ENCODE measurements around the gene SMYD5. TPM values are rescaled to one million over a fixed set of nuclear protein-coding genes. Genes with fewer than 3 reads are reported as not detected.

Gene SMYD5
- total RNA-seq, 2 donors from 2014 or later = 10.1 to 19.4 TPM

DNA sequence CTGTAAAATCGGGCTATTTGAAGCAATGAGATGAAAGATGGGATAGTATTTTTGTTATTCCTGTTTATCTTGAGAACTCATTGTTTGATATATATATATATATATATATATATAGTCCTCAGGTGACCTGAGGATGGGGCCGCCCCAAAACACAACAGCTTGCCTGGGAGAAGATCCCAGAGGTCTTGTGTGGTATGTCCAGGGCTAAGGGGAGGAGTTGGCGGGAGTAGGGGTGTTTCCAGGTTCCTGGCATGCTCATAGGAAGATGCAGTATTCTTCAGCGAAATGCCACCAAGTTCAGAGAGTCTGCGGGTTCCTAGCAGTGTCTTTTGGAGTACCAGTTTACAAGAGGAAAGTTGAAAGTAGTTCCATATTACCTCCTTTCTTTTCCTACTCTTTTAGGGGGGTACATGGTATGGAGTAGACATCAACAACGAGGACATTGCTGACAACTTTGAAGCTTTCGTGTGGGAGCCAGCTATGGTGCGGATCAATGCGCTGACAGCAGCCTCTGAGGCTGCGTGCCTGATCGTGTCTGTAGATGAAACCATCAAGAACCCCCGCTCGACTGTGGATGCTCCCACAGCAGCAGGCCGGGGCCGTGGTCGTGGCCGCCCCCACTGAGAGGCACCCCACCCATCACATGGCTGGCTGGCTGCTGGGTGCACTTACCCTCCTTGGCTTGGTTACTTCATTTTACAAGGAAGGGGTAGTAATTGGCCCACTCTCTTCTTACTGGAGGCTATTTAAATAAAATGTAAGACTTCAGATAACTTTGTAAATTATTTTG, 38.4 kb downstream of the SMYD5 start:
- no peak for ATAC-seq
- TF ChIP-seq, protein P1, sequence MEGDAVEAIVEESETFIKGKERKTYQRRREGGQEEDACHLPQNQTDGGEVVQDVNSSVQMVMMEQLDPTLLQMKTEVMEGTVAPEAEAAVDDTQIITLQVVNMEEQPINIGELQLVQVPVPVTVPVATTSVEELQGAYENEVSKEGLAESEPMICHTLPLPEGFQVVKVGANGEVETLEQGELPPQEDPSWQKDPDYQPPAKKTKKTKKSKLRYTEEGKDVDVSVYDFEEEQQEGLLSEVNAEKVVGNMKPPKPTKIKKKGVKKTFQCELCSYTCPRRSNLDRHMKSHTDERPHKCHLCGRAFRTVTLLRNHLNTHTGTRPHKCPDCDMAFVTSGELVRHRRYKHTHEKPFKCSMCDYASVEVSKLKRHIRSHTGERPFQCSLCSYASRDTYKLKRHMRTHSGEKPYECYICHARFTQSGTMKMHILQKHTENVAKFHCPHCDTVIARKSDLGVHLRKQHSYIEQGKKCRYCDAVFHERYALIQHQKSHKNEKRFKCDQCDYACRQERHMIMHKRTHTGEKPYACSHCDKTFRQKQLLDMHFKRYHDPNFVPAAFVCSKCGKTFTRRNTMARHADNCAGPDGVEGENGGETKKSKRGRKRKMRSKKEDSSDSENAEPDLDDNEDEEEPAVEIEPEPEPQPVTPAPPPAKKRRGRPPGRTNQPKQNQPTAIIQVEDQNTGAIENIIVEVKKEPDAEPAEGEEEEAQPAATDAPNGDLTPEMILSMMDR (IDR thresholded peaks at IDR 0.05) = no peak
- TF ChIP-seq POLR2A (IDR thresholded peaks at IDR 0.05) = no peak
- WGBS, 2 donors = 92 to 94% methylated on average over 14 to 17 of the region's 17 CpGs

DNA sequence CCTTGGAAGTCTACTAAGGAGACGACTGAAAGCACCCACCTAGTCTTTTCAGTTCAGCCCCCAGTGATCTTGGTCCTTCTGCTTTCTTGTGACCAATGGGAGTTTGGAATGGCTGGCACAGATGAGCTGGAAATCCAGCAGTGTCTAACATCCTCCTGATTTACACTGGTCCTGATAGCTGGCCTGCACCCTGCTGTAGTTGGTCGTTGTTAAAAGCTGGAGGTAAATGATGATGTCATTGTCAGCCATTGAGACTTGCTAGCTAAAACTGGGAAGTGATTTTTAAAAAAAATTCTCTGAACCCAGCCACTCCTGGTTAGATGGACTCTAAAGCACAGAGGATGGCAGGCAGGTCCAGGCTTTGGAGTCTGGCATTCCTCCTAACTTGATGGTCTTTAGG, 39.4 kb downstream of the SMYD5 start:
- ATAC-seq = no peak
- TF ChIP-seq, protein P1 (IDR thresholded peaks at IDR 0.05) = no peak
- TF ChIP-seq POLR2A (IDR thresholded peaks at IDR 0.05) = no peak
- Histone ChIP-seq H3K4me3 (no peak overlapping the region), H3K27ac (no peak overlapping the region), H3K36me3 (replicated peaks in 1 of 2; ENCODE audit: insufficient read depth in 1 of 2, low read depth in 2 of 2) (peaks cover 0 to 21% of the 10 kb centered on the region in 2 donors), H3K27me3 (no peaks in the 10 kb centered on the region), H3K4me1 (peaks cover 17% of the 10 kb centered on the region), H3K9me3 (no peaks in the 10 kb centered on the region)
- 62 to 67% methylated on average over 2 of the region's 2 CpGs for WGBS, 2 donors
- no peak for DNase-seq
- intact Hi-C loops (cut with DNase I) = no loop called here

More for the DNA sequence above, 38.4 kb downstream of the SMYD5 start:
- no peak overlapping the region for H3K27ac ChIP-seq
- H3K36me3 ChIP-seq (replicated peaks in 1 of 2; ENCODE audit: insufficient read depth in 1 of 2, low read depth in 2 of 2) = peaks cover 0 to 23% of the 10 kb centered on the region in 2 donors
- H3K9me3 ChIP-seq = no peaks in the 10 kb centered on the region
- peaks cover 17% of the 10 kb centered on the region for H3K4me1 ChIP-seq
- H3K27me3 ChIP-seq = no peaks in the 10 kb centered on the region
- H3K4me3 ChIP-seq = no peak overlapping the region
- intact Hi-C loops (cut with DNase I) = no loop called here
- no peak for DNase-seq

DNA sequence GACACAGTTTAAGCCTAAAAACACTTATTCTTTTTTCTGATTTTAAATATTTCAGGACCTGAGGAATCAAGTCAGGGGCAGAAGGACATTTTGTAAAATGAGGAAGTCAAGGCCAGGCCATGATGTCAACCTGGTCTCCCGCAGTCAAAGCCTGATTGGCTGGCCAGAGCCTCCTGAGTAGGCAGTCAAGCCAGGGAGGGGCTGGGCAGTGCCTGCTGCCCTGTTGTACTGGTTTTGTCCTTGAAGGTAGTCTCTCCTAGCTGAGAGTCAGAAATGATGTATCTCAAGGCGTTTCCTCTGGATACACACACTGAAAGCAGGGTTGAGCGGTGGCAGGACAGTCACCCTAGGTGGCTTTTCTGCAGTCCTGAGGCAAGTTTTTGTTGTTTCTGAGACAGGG, 39.9 kb downstream of the SMYD5 start:
- no peak for ATAC-seq
- peaks cover 0 to 17% of the 10 kb centered on the region in 2 donors for H3K36me3 ChIP-seq (replicated peaks in 1 of 2; ENCODE audit: insufficient read depth in 1 of 2, low read depth in 2 of 2)
- 73 to 76% methylated on average over 3 of the region's 3 CpGs for WGBS, 2 donors

DNA sequence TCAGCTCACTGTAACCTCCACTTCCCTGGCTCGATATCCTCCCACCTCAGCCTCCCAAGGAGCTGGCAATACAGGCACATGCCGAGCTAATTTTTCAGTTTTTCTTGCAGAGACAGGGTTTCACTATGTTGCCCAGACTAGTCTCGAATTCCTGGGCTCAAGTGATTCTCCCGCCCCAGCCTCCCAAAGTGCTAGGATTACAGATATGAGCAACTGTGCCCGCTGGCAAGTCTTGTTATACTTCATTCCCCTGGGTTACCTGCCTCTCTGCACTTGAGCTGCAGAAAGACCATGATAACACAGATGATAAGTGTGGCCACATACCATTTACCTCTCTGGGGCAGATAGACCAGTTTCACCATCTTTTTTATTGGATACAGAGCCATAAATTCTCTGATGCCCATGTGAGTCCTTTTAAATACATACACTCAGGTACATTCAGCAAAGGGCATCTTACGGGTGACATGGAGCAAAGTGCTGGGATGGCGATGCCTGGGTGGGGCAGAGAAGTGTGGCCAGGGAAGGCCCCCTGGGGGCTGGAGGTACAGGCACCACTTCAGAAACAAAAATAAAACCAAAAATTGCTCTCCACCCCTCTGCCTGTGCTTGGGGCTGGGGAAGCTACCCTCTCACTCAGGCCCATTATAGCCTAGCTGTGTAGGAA, 40.4 kb downstream of the SMYD5 start:
- no peaks in the 10 kb centered on the region for H3K27me3 ChIP-seq
- ATAC-seq (no peak), DNase-seq (no peak)
- peaks cover 0 to 12% of the 10 kb centered on the region in 2 donors for H3K36me3 ChIP-seq (replicated peaks in 1 of 2; ENCODE audit: insufficient read depth in 1 of 2, low read depth in 2 of 2)
- no peaks in the 10 kb centered on the region for H3K9me3 ChIP-seq
- WGBS, 2 donors = 95 to 99% methylated on average over 7 of the region's 7 CpGs
- no peak for TF ChIP-seq POLR2A (IDR thresholded peaks at IDR 0.05)
- TF ChIP-seq, protein P1 (IDR thresholded peaks at IDR 0.05) = no peak
- intact Hi-C loops (cut with DNase I) = no loop called here
- no peak overlapping the region for H3K27ac ChIP-seq
- no peak overlapping the region for H3K4me3 ChIP-seq
- peaks cover 17% of the 10 kb centered on the region for H3K4me1 ChIP-seq

More for the DNA sequence above, 39.9 kb downstream of the SMYD5 start:
- no peak overlapping the region for H3K4me3 ChIP-seq
- no peak overlapping the region for H3K27ac ChIP-seq
- DNase-seq = peak in 2 of 4 donors; percentile 25 to 32
- no peak for TF ChIP-seq POLR2A (IDR thresholded peaks at IDR 0.05)
- TF ChIP-seq, protein P1 (IDR thresholded peaks at IDR 0.05) = no peak
- H3K4me1 ChIP-seq = peaks cover 17% of the 10 kb centered on the region
- H3K9me3 ChIP-seq = no peaks in the 10 kb centered on the region
- intact Hi-C loops (cut with DNase I) = no loop called here
- H3K27me3 ChIP-seq = no peaks in the 10 kb centered on the region
